GM19351 (cell line): ENCODE results near the gene VAV2.
"Not testable (repeated sequence)": the region's sequence is repeated elsewhere in the genome, so short reads cannot be mapped to it uniquely, and the experiment has no call there.

ENCODE experiments used
- ATAC-seq: cut with Tn5 transposase; IDR thresholded peaks from one replicate; pipeline ENCODE4 v1.9.1; 2021; ENCODE audit warnings: mild to moderate bottlenecking, moderate library complexity; ENCODE audit not compliant: unreplicated experiment

The VAV2 gene

DNA sequence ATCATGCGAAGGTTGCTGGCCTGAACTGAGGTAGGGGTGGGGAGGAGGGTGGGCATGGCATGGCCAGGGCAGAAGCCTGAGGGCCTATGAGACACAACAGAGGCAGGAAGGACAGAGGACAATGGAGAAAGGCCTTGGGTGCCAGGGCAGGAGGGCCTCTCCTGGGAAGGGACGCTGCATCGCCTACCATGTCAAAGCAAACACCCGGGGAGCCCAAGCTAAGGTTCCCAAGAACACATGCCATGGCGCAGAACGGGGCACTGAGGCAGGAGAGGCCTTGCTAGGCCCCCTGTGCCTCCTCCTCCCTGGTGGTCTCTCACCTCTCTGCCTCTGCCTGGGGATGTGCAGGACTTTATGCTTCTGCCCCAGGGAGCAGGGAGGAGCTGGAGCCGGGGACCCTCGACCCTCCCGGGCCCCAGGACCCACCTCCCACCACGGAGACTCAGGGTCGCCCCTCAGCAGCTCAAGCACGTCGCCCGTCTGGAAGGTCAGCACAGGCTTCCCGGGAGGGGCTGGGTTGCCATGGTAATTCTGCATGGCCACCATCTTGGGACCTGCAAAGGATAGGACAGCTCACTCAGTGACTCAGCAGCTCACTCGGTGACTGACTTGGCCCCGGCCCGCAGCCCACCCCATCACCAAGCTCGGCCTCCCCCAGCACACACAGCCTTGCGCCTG, 213.6 kb downstream of the VAV2 start:
- ATAC-seq, result no peak

- ATAC-seq, result no peak
Observed at GRCh38 chr9:133777871-133778270, 214.3 kb downstream of the VAV2 start.

GRCh38 chr9:133777068-133777791, 214.9 kb downstream of the VAV2 start:
- ATAC-seq, result no peak

GRCh38 chr9:133775951-133776905, 215.9 kb downstream of the VAV2 start:
- no peak for ATAC-seq

- no peak for ATAC-seq
Observed at GRCh38 chr9:133775291-133775690, 216.8 kb downstream of the VAV2 start.

DNA sequence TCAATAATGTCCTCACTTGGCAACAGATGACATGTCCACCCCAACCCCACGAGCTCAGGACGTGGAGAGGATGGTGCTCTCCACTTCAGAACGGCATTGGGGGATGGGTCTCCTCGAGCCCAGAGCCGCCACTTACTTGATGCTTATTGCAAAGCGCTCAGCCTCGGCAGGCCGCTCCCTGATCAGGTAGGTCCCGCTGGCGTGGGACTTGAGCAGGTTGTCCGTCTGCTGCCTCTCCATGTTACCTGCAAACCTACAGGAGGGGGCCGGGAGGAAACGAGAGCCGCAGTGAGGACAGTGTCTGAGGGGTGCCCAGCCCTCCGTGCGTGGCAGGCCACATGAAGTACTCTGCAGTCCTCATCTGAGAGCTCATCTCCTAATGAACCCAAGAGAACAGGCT, 217.3 kb downstream of the VAV2 start:
- no peak for ATAC-seq

- ATAC-seq, result no peak
Observed at GRCh38 chr9:133773889-133774655, 218.1 kb downstream of the VAV2 start.

DNA sequence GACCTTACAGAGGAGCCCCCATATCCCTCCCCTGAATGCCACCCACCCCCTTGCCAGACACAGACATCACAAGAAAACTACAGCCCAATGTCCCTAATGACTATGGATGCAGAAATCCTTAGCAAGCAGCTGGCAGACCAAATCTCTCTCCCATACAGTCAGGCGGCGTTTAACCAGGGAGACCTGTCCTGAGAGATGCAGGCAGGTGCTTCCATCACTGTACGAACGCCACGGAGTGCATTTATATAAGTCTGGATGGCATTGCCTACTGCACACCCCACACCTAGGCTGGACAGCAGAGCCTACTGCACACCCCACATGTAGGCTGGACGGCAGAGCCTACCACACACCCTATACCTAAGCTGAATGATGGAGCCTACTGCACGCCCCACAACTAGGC, 219.5 kb downstream of the VAV2 start:
- ATAC-seq, result no peak

DNA sequence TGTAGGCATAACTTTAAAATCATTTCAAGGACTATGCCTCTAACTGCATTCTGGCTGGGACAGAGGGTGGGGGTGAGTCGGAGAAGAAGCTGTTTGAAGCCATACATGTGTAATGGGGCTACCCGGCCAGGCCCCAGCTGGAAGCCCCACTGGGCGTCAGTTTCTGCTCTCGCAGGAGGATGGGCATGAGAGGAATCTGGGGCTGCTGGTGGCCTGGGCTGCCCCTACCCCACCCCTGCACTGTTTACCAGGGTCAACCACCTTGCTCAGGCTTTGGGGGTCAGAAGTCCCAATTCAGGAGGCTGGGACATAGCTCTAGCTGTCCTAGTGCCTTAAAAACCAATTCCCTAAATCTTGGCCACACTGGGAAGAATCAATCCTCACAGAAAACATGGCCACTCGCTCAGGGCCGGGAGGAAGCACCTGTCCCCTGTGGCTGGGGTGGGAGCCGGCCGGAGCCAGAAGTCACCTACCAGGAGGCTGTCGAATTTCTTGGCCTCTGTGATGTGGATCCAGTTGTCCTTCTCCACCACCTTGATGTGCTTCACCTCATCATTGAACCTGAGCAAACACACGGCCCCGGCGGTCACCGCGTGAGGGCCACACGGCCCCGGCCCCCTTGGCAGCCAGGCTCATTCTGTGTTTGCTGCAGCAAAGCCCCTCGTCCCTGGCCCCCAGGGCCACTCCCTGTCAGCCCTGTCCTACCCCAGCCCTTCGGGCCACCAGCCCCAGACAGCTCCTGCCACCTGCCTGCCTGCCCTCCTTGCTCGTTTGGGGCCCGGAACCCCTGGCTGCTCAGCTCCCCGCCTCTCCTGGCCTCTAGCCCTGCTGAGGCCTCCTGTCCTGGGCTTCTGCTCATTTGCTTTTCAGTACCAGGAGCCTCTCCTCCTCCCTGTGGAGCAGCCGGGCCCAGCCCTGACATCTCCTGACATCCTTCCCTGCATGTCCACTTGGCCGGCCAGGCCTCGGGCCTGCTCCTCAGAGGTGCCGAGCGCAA, 220.3 kb downstream of the VAV2 start:
- ATAC-seq, result no peak

GRCh38 chr9:133770076-133770777, 221.9 kb downstream of the VAV2 start:
- ATAC-seq, result no peak

- ATAC-seq, result no peak
Observed at GRCh38 chr9:133769511-133770075, 222.5 kb downstream of the VAV2 start.

- no peak for ATAC-seq
Observed at GRCh38 chr9:133768859-133769510, 223.1 kb downstream of the VAV2 start.

DNA sequence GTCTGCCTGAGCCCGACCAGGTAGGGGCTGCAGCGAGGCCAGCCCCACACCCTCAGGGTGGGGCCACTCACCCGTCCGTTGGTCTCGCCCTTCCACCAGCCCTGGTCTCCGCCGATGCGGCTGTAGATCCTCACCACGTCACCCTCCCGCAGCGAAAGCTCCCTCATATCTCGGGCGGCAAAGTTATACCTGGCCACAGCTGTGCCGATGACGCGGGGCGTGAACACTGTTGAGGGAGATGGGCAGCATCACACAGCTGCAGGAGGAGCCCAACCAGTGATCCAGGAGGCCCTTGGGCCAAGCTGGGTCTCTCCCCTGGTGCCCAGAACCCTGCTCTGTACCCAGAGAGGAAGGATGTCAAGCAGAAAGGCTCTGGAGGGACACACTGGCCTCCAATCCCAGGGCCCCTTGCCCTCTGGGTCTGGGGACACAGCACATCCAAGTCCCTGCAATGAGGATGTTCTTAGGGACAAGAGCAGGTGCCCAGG, 223.7 kb downstream of the VAV2 start:
- no peak for ATAC-seq

DNA sequence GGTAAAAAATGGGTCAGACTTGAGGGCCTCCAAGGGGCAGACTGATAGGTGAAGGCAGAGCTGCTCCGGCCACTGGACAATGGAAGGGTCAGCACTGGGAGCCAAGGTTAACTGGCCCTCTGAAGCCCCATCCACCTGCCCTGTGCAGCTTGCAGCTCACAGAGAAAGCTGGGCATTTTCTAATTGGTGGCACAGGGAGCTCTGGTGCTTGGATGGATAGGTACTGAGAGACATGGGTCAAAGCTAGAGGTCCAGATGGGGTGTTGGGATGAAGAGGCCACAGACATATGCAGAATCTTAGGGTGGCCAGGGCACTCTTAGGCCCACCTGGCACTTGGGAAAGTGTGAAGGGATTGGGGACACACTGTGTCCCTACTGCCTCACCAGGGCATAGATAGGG, 224.5 kb downstream of the VAV2 start:
- ATAC-seq, result no peak

DNA sequence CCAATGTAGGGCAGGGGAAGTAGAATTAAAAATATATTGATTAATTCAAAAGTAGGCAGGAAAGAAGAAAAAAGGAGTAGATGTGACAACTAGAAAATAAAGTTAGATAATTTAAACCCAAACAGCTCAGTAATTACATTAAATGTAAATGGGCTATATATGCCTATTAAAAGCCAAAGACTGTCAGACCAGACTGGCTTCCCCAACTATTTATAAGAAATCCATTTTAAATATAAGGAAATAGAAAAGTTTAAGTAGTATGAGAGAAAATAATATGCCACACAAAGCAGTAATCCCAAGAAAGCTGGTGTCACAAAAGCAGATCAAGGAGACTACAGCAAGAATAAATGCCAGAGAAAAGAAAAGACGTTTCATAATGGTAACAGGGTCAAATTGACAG, 225.1 kb downstream of the VAV2 start:
- no peak for ATAC-seq

DNA sequence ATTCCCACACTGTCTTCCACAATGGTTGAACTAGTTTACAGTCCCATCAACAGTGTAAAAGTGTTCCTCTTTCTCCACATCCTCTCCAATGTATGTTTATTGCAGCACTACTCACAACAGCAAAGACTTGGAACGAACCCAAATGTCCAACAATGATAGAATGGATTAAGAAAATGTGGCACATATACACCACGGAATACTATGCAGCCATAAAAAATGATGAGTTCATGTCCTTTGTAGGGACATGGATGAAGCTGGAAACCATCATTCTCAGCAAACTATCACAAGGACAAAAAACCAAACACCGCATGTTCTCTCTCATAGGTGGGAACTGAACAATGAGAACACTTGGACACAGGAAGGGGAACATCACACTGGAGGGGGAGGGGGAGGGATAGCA, 225.9 kb downstream of the VAV2 start:
- not testable (repeated sequence) for ATAC-seq

DNA sequence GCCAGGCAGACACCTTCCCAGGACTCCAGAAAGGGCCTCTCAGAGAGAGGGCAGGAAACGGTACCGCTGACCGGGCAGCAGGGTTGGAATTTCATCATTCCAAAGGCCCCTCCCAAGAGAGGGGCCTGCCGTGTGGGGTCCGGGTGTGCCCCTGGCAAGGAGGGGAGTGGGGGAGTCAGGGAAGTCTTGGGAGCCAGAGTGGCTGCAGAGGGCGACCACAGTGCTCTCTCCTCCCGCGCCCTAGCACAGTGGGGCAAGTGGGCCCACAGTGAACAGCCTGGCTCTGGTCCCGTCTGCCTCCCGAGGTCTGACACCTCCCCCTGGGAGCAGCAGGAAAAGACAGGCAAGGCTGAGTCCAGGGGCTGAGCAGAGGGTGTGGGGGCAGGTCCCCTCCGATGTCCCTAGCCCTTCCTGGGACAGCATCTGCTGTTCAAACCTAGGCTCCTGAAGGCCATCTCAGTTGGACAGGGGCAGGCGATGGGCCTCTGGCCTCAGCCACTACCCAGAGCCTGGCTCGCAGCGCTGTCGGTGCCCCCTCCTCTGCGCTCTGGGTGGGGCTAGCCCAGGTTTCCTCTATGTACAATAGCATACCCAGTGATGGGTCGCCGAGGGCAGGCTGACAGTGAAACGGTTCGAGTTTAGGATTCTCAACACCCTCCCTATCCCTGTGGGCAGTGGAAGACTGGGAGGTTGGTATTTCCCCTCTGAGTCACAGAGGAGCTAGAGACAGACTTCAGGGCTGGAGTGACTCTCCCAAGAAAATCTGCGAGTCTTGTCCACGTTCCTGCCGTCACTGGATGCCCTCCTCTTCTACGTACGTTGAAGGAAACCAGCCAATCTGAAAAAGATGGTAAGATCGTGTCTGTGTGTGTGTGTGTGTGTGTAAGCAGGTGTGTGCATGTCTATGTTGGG, 228.6 kb downstream of the VAV2 start:
- no peak for ATAC-seq
